HepG2 (cell line): ENCODE results near the gene NDUFAF8. TPM values are rescaled to one million over a fixed set of nuclear protein-coding genes. Genes with fewer than 3 reads are reported as not detected.

Experiments used
- CBFB ChIP-seq: sonication (generic); formaldehyde crosslinking; IDR thresholded peaks from 2 replicates; pipeline ENCODE4 v1.4.0; 2020; ENCODE audit warnings: missing genetic modification reagents
- DRAP1 ChIP-seq: IDR thresholded peaks from 2 replicates; pipeline ENCODE4 v1.6.1; 2016; ENCODE audit warnings: missing genetic modification reagents, missing compliant biosample characterization
- FOXP4 ChIP-seq: sonication (generic); formaldehyde crosslinking; IDR thresholded peaks from 2 replicates; pipeline ENCODE4 v1.4.0; 2020; ENCODE audit warnings: missing genetic modification reagents
- HNRNPK ChIP-seq: fragments of 200-400 bp; formaldehyde crosslinking; IDR thresholded peaks from 2 replicates; pipeline ENCODE4 v1.6.1; 2018; ENCODE audit warnings: low read length, low read depth, moderate library complexity, mild to moderate bottlenecking; ENCODE audit not compliant: poor library complexity, severe bottlenecking
- KDM6A ChIP-seq: IDR thresholded peaks from 2 replicates; pipeline ENCODE4 v1.6.1; 2016; ENCODE audit warnings: low read depth
- NR2F1 ChIP-seq, 2 experiments: fragments of 450-650 bp in 1 of 2; formaldehyde crosslinking in 1 of 2; IDR thresholded peaks; 2 replicates each; pipeline versions ENCODE4 v1.5.0 to v1.6.1; 2016 to 2020; ENCODE audit warnings: mild to moderate bottlenecking in 1 of 2, missing compliant biosample characterization in 1 of 2, missing genetic modification reagents in 1 of 2, moderate library complexity in 1 of 2
- NR2F6 ChIP-seq, 2 experiments: IDR thresholded peaks; 2 replicates each; pipeline ENCODE4 v1.6.1; 2016; ENCODE audit warnings: antibody characterized with exemption in 1 of 2, mild to moderate bottlenecking in 1 of 2
- RAD21 ChIP-seq: fragments of 450-650 bp; formaldehyde crosslinking; IDR thresholded peaks from 2 replicates; pipeline ENCODE4 v1.5.0; 2020; ENCODE audit warnings: mild to moderate bottlenecking
- RFX3 ChIP-seq: IDR thresholded peaks from 2 replicates; pipeline ENCODE4 v1.6.1; 2016; ENCODE audit warnings: missing biosample characterization, missing genetic modification reagents
- SNAPC4 ChIP-seq: sonication (generic); formaldehyde crosslinking; IDR thresholded peaks from 2 replicates; pipeline ENCODE4 v1.4.0; 2020; ENCODE audit warnings: mild to moderate bottlenecking, missing genetic modification reagents
- SP5 ChIP-seq: IDR thresholded peaks from 2 replicates; pipeline ENCODE4 v1.6.1; 2016; ENCODE audit warnings: low read depth, borderline replicate concordance
- STAT6 ChIP-seq: sonication (generic); formaldehyde crosslinking; IDR thresholded peaks from 2 replicates; pipeline ENCODE4 v1.4.0; 2020; ENCODE audit warnings: missing genetic modification reagents, mild to moderate bottlenecking, borderline replicate concordance
- ZBTB25 ChIP-seq: IDR thresholded peaks from 2 replicates; pipeline ENCODE4 v1.6.1; 2018; ENCODE audit warnings: missing genetic modification reagents
- ZNF414 ChIP-seq: sonication (generic); formaldehyde crosslinking; IDR thresholded peaks from 2 replicates; pipeline ENCODE4 v1.5.0; 2020; ENCODE audit warnings: missing genetic modification reagents
- ZNF468 ChIP-seq: sonication (generic); formaldehyde crosslinking; IDR thresholded peaks from 2 replicates; pipeline ENCODE4 v1.8.0; 2022; ENCODE audit warnings: mild to moderate bottlenecking, moderate library complexity, missing genetic modification reagents
- polyA plus RNA-seq, 8 experiments: library from polyadenylated mRNA; depleted of rRNA in 3 of 8; stranded (reverse) in 7 of 8; unstranded in 1 of 8; fragments of >200 nt; fragmentation: Illumina TruSeq in 4 of 8; extraction: Trizol in 4 of 8; gene quantifications; 2 replicates each; pipeline versions ENCODE4 v1.2.1 to v1.2.3, GENCODE V29; 2011 to 2016; ENCODE audit warnings: low read depth in 4 of 8, missing spikeins in 1 of 8, mixed read lengths in 1 of 8; ENCODE audit not compliant: insufficient read depth in 1 of 8
- total RNA-seq, 5 experiments: library from RNA; depleted of rRNA; stranded (reverse); fragments of >200 nt; fragmentation: Illumina TruSeq; extraction: Trizol; gene quantifications; 2 replicates each; pipeline ENCODE4 v1.2.3, GENCODE V29; 2016; ENCODE audit warnings: low read depth in 1 of 5

The NDUFAF8 gene
- total and polyA plus RNA-seq, 2 of the 13 experiments (the other 11 are each of a cell fraction or from before 2014, with no cell fraction given) = 75.6 to 233 TPM

- TF ChIP-seq SNAPC4 (no peak), NR2F6 (IDR thresholded peaks at IDR 0.05) (no peak), NR2F6 (CRISPR knock-in tag; IDR thresholded peaks at IDR 0.05) (0 out of 2 replicates have a peak, but pooled peaks have one; percentile 7), HNRNPK (peak; percentile 85), ZNF468 (CRISPR knock-in tag) (peak; percentile 80; the same call in 1 of the 2 replicates), ZNF414 (no peak), RFX3 (CRISPR knock-in tag) (no peak), DRAP1 (CRISPR knock-in tag) (peak; percentile 48; the same call in 1 of the 2 replicates), STAT6 (peak; percentile 71; the same call in 1 of the 2 replicates), NR2F1 (CRISPR knock-in tag; IDR thresholded peaks at IDR 0.05) (no peak), FOXP4 (CRISPR knock-in tag) (peak; percentile 21; the same call in 1 of the 2 replicates), KDM6A (no peak), RAD21 (CRISPR knock-in tag) (peak; percentile 63), ZBTB25 (CRISPR knock-in tag) (no peak), SP5 (CRISPR knock-in tag) (no peak), CBFB (CRISPR knock-in tag) (peak; percentile 29; the same call in 1 of the 2 replicates)
Measured at GRCh38 chr17:81238815-81239713, at the start of gene NDUFAF8, which contains the start of gene TEPSIN (continued).
